GM21717 (cell line): ENCODE results near the gene CHODL.

ENCODE experiments used
- ATAC-seq: cut with Tn5 transposase; IDR thresholded peaks from one replicate; pipeline ENCODE4 v1.9.1; 2021; ENCODE audit warnings: mild to moderate bottlenecking, moderate library complexity; ENCODE audit not compliant: unreplicated experiment

Gene CHODL, protein sequence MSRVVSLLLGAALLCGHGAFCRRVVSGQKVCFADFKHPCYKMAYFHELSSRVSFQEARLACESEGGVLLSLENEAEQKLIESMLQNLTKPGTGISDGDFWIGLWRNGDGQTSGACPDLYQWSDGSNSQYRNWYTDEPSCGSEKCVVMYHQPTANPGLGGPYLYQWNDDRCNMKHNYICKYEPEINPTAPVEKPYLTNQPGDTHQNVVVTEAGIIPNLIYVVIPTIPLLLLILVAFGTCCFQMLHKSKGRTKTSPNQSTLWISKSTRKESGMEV

GRCh38 chr21:18244671-18245463, at the start of gene CHODL:
TSS of gene CHODL (plus strand) at chr21:18244833. CDS start at chr21:18245224, 391 bp downstream.
- no peak for ATAC-seq

DNA sequence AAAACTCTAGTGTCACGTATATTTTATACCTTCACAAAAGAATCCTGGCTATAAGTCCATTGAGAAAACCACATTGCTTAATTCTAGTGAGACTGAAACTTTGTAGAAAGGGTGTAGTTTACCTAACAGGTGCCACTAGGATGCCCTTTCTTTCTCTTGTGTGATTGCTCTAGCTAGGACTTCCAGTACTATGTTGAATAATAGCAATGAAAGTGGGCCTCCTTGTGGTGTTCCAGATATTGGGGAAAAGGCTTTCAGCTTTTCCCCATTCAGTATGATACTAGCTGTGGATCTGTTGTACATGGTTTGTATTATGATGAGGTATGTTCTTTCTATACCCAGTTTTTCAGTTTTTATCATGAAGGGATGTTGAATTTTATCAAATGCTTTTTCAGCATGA, 39.7 kb upstream of the CHODL start:
- ATAC-seq = no peak

DNA sequence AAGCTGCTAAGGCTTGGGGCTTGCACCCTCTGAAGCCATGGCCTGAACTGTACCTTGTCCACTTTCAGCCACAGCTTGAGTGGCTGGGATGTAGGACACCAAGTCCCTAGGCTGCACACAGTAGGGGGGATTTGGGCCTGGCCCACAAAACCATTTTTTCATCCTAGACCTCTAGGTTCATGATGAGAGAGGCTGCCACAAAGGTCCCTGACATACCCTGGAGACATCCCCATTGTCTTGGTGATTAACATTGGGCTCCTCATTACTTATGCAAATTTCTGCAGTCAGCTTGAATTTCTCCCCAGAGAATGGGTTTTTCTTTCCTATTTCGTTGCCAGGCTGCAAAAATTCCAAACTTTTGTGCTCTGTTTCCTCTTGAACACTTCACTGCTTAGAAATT, 26.3 kb upstream of the CHODL start:
- ATAC-seq = no peak

DNA sequence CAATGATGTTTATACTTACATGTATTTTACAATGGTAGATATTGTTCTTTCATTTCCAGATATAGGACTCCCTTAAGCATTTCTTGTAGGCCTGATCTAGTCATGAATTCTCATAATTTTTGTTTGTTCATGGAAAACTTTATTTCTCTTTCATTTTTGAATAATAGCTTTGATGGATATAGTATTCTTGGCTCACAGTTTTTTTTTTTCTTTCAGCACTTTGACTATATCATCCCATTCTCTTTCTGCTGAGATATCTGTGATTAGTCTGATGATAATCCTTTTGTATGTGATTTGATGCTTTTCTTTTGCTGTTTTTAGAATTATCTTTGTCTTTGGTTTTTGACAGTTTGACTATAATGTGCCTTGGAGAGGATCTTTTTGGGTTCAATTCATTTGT, 24.1 kb upstream of the CHODL start:
- no peak for ATAC-seq

- ATAC-seq = no peak
Measured at GRCh38 chr21:18222346-18222745, 22.3 kb upstream of the CHODL start.

- ATAC-seq = no peak
Measured at GRCh38 chr21:18228060-18228739, 16.4 kb upstream of the CHODL start.

DNA sequence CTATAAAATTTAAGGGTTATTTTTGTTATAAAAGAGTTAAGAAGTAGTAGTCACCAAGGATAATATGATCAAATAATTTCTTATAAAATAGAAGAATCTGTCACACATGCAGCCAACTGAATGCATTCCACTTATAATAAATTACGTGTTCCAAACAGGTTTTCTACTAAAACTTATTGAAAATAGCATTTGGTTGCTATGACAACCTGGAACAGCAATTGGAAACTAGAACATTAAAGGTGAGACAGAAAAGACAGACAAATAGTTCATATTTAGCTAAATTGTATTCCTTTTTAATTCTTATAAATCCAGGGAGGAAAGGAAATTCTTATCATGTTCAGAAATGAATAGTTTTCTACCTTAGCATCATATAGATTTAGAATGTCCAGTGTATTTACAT, 9.1 kb upstream of the CHODL start:
- ATAC-seq = no peak

- no peak for ATAC-seq
Measured at GRCh38 chr21:18245464-18245967, 883 bp downstream of the CHODL start.

GRCh38 chr21:18248171-18248570, 3.5 kb downstream of the CHODL start:
- no peak for ATAC-seq

DNA sequence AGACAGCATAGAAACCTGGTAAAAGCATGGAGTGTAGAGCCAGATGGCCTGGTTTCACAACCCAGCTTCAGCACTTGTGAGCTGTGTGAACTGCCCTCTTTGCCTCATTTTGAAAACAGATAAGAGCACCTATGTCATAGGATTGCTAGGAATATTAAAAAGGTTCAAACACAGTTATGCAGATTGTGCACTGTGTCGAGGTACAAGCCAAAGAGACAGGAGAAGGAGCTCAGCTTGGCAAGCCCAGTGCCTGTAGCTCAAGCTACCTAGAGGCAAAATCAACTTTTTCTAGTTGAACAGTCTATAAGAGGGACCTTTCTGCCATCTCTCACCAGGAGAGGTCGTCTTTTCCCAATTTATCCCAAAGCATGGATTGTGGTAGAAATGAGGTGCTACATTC, 5.0 kb downstream of the CHODL start:
- no peak for ATAC-seq

GRCh38 chr21:18251065-18251464, 6.4 kb downstream of the CHODL start:
- ATAC-seq = no peak

DNA sequence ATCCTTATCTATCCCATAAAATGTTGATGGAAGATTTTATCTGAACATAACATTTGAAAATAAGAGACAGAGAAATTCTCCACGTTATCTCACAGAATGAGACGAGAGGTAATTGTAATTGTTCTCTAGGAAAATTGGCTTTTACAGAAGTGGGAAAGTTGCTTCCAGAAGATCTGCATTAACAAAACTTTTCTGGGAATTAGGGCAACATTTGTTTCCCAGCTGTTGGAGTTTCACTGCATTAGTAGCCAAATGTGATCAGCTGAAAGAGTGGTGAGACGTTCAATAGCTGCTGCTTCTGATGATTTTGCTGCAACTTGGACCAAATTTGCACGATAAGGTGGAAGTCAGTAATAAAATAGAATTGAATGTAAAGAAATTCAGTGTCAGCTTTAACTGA, 7.6 kb downstream of the CHODL start:
- ATAC-seq = no peak

DNA sequence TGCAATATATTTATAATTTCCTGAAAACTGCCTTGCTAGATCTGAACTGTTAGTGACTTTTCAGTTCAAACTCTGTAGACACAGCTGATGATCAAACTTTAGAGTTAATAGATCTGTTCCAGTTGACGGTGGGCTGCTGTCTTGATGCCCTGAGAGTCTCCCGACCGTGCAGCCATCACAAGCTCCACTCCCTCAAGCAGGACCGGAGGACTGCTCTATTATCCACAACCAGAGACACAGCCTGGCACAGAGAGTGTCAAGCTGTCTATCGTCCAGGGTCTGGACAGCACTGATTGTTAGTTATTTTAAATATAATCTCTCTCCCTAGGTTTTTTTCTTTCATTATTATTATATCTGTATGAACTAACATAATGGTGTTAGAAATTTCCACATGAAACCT, 8.0 kb downstream of the CHODL start:
- no peak for ATAC-seq

DNA sequence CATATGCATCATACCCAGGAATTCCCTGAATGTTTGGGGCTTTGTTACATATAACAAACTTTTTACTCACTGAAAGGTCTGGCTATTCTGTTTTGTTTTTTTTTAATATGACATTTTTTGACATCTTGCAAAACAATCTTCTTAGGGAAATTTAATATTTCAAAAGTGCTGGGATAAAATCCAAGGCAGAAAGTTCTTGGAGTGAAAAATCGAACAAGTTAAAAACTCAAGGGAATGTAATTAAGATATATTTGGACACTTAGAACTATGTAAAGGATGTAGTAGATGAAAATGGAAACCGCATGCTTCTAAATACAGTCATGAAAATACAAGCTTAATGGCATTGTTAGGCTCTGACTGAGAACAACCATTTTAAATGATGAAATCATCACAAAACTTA, 8.6 kb downstream of the CHODL start:
- no peak for ATAC-seq

DNA sequence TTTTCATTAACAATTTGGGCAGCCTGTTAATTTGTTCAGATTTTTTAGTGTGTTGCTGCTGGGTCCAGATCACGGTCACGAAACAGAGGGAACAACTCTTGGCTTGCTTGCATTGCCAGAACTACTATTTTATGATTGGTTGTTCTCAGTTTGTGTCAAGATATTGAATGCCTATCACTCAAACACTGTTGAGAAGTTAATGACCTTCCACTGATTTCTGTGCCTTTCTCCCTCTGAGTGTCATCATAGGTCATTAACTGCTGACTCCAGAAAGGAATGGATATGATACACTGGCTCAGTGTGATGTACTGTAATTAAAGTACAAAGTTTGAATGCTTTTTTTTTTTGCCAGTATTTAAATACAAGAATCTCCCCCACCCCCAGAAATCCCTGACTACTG, 9.2 kb downstream of the CHODL start:
- ATAC-seq = no peak

- ATAC-seq = no peak
Measured at GRCh38 chr21:18265944-18266343, 21.3 kb downstream of the CHODL start.

- ATAC-seq = no peak
Measured at GRCh38 chr21:18267496-18267895, 22.9 kb downstream of the CHODL start.

GRCh38 chr21:18268906-18269305, 24.3 kb downstream of the CHODL start:
- ATAC-seq = no peak

- no peak for ATAC-seq
Measured at GRCh38 chr21:18269856-18270255, 25.2 kb downstream of the CHODL start.

- no peak for ATAC-seq
Measured at GRCh38 chr21:18273400-18273799, 28.8 kb downstream of the CHODL start.

- no peak for ATAC-seq
Measured at GRCh38 chr21:18274370-18274769, 29.7 kb downstream of the CHODL start.

DNA sequence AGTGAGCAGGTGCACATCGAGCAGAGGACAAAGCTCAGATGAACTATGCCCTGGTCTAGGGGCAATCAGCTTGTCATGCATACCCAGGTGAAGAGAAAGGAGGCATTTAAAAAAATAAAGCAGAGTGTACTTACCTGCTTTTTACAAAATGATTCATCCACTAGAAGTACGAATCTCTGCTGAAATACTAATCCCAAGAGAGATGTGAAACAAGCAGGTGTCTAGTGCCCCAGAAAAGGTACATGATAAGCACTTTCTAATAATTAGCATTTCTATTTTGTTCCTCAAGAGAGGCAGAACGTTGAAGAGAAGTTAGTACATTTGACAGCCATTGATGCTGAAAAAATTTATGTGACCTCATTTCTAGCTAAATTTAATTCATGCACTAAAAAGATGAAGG, 31.1 kb downstream of the CHODL start:
- no peak for ATAC-seq
